ENCODE results near the gene MBP. TPM values are rescaled to one million over a fixed set of nuclear protein-coding genes. Genes with fewer than 3 reads are reported as not detected.

MBP gene
- total and polyA plus RNA-seq, 2 of the 13 experiments (the other 11 are each of a cell fraction or from before 2014, with no cell fraction given) = 5.0 to 8.5 TPM

GRCh38 chr18:77114415-77115191 is 18.0 kb downstream of the MBP start (continued):
- TF ChIP-seq ZBTB7A (CRISPR knock-in tag; IDR thresholded peaks at IDR 0.05) (peak; percentile 86), ZNF282 (IDR thresholded peaks at IDR 0.05; ENCODE audit: partially characterized antibody) (no peak), ZSCAN31 (CRISPR knock-in tag; IDR thresholded peaks at IDR 0.05; ENCODE audit: low read depth) (no peak; the same call in 1 of the 2 replicates), ZNF7 (CRISPR knock-in tag; IDR thresholded peaks at IDR 0.05) (no peak), HNRNPK (IDR thresholded peaks at IDR 0.05; ENCODE audit: low read depth, low read length, poor library complexity, severe bottlenecking) (no peak), ZNF225 (CRISPR knock-in tag; IDR thresholded peaks at IDR 0.05) (peak; percentile 73; the same call in 1 of the 2 replicates), ZC3H4 (CRISPR knock-in tag; IDR thresholded peaks at IDR 0.05; ENCODE audit: borderline replicate concordance) (no peak), PHF8 (CRISPR knock-in tag; IDR thresholded peaks at IDR 0.05) (peak; percentile 72), SP5 (CRISPR knock-in tag; IDR thresholded peaks at IDR 0.05; ENCODE audit: borderline replicate concordance, low read depth) (peak; percentile 42; the same call in 1 of the 2 replicates), EHMT2 (IDR thresholded peaks at IDR 0.05; ENCODE audit: borderline replicate concordance, low read depth, low read length) (no peak), ZNF782 (CRISPR knock-in tag; IDR thresholded peaks at IDR 0.05; ENCODE audit: borderline replicate concordance) (no peak), RBAK (CRISPR knock-in tag; IDR thresholded peaks at IDR 0.05) (no peak), HHEX (CRISPR knock-in tag; IDR thresholded peaks at IDR 0.05) (no peak), ZNF326 (CRISPR knock-in tag; IDR thresholded peaks at IDR 0.05; ENCODE audit: borderline replicate concordance) (no peak), ZEB1 (IDR thresholded peaks at IDR 0.05; ENCODE audit: insufficient replicate concordance, low read depth) (no peak), TARDBP (CRISPR knock-in tag; IDR thresholded peaks at IDR 0.05) (peak; percentile 33; the same call in 1 of the 2 replicates), ZNF205 (CRISPR knock-in tag; IDR thresholded peaks at IDR 0.05) (no peak), MXI1 (IDR thresholded peaks at IDR 0.05; ENCODE audit: borderline replicate concordance, low read depth, low read length) (peak; percentile 79; the same call in 2 of the 3 replicates), STAT5B (CRISPR knock-in tag; IDR thresholded peaks at IDR 0.05) (no peak), NR1H2 (CRISPR knock-in tag; IDR thresholded peaks at IDR 0.05; ENCODE audit: borderline replicate concordance, low read depth) (0 out of 2 replicates have a peak, but pooled peaks have one; percentile 49), ZNF598 (CRISPR knock-in tag; IDR thresholded peaks at IDR 0.05; ENCODE audit: borderline replicate concordance) (no peak), ZNF382 (CRISPR knock-in tag; IDR thresholded peaks at IDR 0.05; ENCODE audit: borderline replicate concordance) (no peak)
- TF ChIP-seq, protein P1, sequence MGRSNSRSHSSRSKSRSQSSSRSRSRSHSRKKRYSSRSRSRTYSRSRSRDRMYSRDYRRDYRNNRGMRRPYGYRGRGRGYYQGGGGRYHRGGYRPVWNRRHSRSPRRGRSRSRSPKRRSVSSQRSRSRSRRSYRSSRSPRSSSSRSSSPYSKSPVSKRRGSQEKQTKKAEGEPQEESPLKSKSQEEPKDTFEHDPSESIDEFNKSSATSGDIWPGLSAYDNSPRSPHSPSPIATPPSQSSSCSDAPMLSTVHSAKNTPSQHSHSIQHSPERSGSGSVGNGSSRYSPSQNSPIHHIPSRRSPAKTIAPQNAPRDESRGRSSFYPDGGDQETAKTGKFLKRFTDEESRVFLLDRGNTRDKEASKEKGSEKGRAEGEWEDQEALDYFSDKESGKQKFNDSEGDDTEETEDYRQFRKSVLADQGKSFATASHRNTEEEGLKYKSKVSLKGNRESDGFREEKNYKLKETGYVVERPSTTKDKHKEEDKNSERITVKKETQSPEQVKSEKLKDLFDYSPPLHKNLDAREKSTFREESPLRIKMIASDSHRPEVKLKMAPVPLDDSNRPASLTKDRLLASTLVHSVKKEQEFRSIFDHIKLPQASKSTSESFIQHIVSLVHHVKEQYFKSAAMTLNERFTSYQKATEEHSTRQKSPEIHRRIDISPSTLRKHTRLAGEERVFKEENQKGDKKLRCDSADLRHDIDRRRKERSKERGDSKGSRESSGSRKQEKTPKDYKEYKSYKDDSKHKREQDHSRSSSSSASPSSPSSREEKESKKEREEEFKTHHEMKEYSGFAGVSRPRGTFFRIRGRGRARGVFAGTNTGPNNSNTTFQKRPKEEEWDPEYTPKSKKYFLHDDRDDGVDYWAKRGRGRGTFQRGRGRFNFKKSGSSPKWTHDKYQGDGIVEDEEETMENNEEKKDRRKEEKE (IDR thresholded peaks at IDR 0.05) = no peak
- TF ChIP-seq, protein P2, sequence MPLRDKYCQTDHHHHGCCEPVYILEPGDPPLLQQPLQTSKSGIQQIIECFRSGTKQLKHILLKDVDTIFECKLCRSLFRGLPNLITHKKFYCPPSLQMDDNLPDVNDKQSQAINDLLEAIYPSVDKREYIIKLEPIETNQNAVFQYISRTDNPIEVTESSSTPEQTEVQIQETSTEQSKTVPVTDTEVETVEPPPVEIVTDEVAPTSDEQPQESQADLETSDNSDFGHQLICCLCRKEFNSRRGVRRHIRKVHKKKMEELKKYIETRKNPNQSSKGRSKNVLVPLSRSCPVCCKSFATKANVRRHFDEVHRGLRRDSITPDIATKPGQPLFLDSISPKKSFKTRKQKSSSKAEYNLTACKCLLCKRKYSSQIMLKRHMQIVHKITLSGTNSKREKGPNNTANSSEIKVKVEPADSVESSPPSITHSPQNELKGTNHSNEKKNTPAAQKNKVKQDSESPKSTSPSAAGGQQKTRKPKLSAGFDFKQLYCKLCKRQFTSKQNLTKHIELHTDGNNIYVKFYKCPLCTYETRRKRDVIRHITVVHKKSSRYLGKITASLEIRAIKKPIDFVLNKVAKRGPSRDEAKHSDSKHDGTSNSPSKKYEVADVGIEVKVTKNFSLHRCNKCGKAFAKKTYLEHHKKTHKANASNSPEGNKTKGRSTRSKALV (CRISPR knock-in tag; IDR thresholded peaks at IDR 0.05) = no peak; the same call in 1 of the 2 replicates
- TF ChIP-seq, protein P3, sequence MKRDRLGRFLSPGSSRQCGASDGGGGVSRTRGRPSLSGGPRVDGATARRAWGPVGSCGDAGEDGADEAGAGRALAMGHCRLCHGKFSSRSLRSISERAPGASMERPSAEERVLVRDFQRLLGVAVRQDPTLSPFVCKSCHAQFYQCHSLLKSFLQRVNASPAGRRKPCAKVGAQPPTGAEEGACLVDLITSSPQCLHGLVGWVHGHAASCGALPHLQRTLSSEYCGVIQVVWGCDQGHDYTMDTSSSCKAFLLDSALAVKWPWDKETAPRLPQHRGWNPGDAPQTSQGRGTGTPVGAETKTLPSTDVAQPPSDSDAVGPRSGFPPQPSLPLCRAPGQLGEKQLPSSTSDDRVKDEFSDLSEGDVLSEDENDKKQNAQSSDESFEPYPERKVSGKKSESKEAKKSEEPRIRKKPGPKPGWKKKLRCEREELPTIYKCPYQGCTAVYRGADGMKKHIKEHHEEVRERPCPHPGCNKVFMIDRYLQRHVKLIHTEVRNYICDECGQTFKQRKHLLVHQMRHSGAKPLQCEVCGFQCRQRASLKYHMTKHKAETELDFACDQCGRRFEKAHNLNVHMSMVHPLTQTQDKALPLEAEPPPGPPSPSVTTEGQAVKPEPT (CRISPR knock-in tag; IDR thresholded peaks at IDR 0.05; ENCODE audit: low read depth) = no peak

Measured in HepG2 (cell line).